ENCODE measurements around the gene SPO11. TPM values are rescaled to one million over a fixed set of nuclear protein-coding genes. Genes with fewer than 3 reads are reported as not detected.

SPO11 gene
- total and polyA plus RNA-seq, 2 of the 4 experiments (the other 2 are of a cell fraction), result not detected

- Histone ChIP-seq H2BK120ac (ENCODE audit: low read depth, low read length) (no peak overlapping the region), H3K23ac (ENCODE audit: low read depth, low read length) (no peak overlapping the region), H3K9me1 (ENCODE audit: insufficient read depth, low read length) (no peaks in the 10 kb centered on the region), H3K9ac (ENCODE audit: low read depth, low read length) (no peak overlapping the region), H3K36me3 (ENCODE audit: control insufficient read depth, insufficient read depth, low read length) (no peaks in the 10 kb centered on the region), H3K4me1 (ENCODE audit: control insufficient read depth, insufficient read depth, low read length) (no peaks in the 10 kb centered on the region), H3K27me3 (ENCODE audit: control insufficient read depth, insufficient read depth, low read length) (peaks cover 2% of the 10 kb centered on the region; the same call in 1 of the 2 replicates), H3K9me3 (ENCODE audit: control insufficient read depth, insufficient read depth, low read length) (no peaks in the 10 kb centered on the region), H2BK20ac (ENCODE audit: low read depth, low read length) (no peak overlapping the region), H3K79me1 (ENCODE audit: low read depth in 1 of 2, low read length in 2 of 2) (no peaks in the 10 kb centered on the region), H3K18ac (ENCODE audit: low read depth, low read length) (no peak overlapping the region), H3K4me3 (ENCODE audit: insufficient read depth, low read depth, low read length) (no peak overlapping the region), H2AK5ac (ENCODE audit: low read depth, low read length) (no peak overlapping the region), H2AK9ac (replicated peaks; ENCODE audit: low read depth, low read length, poor library complexity) (no peak overlapping the region), H2AFZ (replicated peaks; ENCODE audit: low read length, poor library complexity) (no peak overlapping the region), H4K20me1 (ENCODE audit: insufficient read depth, low read length) (no peaks in the 10 kb centered on the region), H3K27ac (ENCODE audit: insufficient read depth, low read length) (no peak overlapping the region), H3K4me2 (ENCODE audit: low read depth, low read length) (no peak overlapping the region), H2BK15ac (ENCODE audit: low read depth, low read length) (no peak overlapping the region), H4K5ac (ENCODE audit: low read depth, low read length) (no peak overlapping the region), H4K8ac (ENCODE audit: low read depth in 2 of 2, low read length in 2 of 2) (no peak overlapping the region), H3K14ac (replicated peaks; ENCODE audit: low read depth, low read length) (no peak overlapping the region), H3K56ac (ENCODE audit: extremely low read depth, insufficient read depth, low read length) (no peak overlapping the region), H2BK5ac (ENCODE audit: low read depth, low read length, poor library complexity, severe bottlenecking) (no peak overlapping the region), H4K91ac (ENCODE audit: insufficient read depth, low read depth, low read length) (no peak overlapping the region), H3K4ac (ENCODE audit: low read depth, low read length) (no peak overlapping the region)
- no peak for ATAC-seq (ENCODE audit: low read depth)
- 73% methylated on average over 2 of the region's 5 CpGs; no CpG with 5 or more reads in 1 of the 2 experiments for WGBS, 2 experiments (ENCODE audit: extremely low coverage in 2 of 2, insufficient read length in 1 of 2)
- no TSS peak for BruUV-seq (replicated peaks)
- POLR2A ChIA-PET (ENCODE audit: unreplicated experiment), result no interaction called here
- DNase-seq, result no peak
- intact Hi-C loops (cut with micrococcal nuclease), result no loop called here
- in situ Hi-C loops (cut with MboI; ENCODE audit: low sequenced_read_pairs), result no loop called here
- TF ChIP-seq SMC3 (IDR thresholded peaks at IDR 0.05; ENCODE audit: low read depth, low read length) (no peak), USF2 (IDR thresholded peaks at IDR 0.05; ENCODE audit: low read depth, low read length) (no peak), BHLHE40 (IDR thresholded peaks at IDR 0.05; ENCODE audit: low read depth, low read length) (no peak), CTCF (conservative IDR thresholded peaks at IDR 0.05; ENCODE audit: low read depth, low read length) (no peak)
- CTCF ChIA-PET, result no interaction called here
- dilution Hi-C loops (cut with HindIII; ENCODE audit: low sequenced_read_pairs, unreplicated experiment), result no loop called here
Measured at GRCh38 chr20:57313951-57314350, 15.7 kb upstream of the SPO11 start.

Measured in IMR-90 (cell line).